NCI-H1105 (cell line): Measurements from ENCODE around the gene TMEM150C.

Source experiments
- DNase-seq: peaks from one replicate; lab custom pipeline; 2025; lab: John Stamatoyannopoulos, UW

Gene TMEM150C

DNA sequence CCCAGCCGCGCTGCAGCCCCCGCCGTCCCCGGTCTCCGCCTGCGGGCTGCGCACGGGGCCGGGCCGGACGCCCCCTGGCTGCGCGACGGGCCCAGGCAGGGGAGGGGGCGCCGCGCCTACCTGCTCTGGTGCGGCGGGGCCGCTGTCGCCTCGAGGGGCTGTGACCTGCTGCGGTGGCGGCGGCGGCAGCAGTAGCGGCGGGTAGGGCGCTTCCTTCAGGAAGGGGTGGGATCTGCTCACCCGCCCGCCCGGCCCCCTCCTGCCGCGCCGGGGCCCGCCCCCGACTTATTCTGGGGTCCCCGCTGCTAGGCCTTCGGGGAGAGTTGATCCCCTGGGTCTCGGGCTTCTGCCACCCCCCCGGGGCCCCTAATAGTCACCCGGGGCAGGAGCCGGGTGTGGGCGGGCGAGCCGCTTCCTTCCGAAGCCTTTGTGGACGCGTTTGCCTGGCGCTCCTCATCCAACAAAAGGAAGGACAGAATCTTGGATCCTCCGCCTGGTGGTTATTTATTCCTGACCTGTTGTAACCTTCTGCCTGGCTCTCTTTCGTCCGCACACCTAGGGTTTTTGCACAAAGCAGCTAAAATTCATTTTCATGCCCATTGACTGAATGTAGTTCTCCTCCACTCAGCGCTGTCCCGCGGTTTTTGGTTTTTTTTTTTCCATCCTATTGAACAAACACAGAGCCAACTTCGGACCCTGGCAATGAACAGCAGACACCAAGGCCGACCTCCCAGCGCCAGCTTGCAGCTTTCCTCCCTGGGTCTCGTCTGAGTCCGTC, at the start of gene TMEM150C:
Gene TMEM150C, minus strand, starts transcription at position 203 of the 778 bp plus-strand sequence. CDS start 57,331 bp downstream, outside the sequence.
- DNase-seq: no peak

GRCh38 chr4:82611527-82611926, 49.7 kb upstream of the TMEM150C start:
- DNase-seq: no peak

- DNase-seq: no peak
Observed at GRCh38 chr4:82610041-82610440, 48.3 kb upstream of the TMEM150C start.

DNA sequence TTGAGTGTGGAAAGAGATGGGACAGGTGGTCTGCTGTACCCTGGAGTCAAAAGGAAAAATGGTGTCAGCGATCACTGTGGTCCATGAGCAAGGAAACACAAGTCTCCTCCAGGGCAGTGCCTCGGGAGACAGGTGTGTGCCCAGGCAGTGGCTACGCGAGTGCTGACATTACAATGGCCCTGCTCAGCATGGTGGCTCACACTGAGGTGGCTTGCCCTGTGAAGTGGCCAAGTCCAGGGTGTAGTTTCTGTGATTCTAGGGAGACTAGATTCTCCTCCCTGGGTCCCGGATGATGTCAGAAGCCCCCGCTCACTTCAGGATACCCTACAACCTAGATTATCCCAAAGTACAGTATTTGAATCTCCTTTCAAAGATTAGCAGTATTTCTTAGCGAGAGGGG, 44.8 kb upstream of the TMEM150C start:
- no peak for DNase-seq

- no peak for DNase-seq
Observed at GRCh38 chr4:82604522-82604921, 42.7 kb upstream of the TMEM150C start.

- no peak for DNase-seq
Observed at GRCh38 chr4:82601242-82602015, 39.6 kb upstream of the TMEM150C start.

DNA sequence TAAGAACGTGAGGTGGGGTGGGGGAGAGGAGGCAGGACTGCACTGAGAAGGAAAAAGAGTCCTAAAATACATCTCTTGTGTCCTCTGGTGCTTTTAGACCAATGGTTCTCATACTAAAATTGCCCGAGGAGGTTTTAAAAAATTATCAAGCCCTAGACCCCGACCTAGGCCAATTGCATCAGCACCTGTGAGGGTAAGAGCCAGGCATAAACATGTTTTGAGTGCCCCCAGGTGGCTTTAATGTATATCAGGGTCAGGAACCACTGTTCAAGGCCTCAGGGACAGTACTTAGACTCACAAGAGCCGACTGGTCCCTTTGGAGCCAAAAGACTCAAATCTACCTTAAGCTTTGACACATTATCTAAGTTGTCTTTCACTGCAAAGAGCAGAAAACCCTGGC, 37.5 kb upstream of the TMEM150C start:
- no peak for DNase-seq

DNA sequence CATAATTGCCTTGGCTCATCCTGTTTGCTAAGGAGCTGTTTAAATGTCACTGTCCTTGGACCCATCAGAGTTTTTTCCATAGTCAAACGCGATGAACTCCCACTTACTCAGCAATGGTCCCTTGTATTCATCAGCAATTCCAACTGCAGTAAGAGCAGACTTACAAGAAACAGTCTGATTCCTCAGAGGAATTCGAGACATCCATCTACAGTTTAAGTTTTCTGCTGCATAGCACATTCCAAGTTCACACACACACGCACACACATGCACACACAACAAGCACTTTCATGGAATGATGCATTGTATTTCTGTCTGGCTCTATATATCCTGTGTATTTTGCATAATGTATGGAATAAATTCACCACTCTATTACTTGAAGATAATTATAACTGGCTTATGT, 32.7 kb upstream of the TMEM150C start:
- no peak for DNase-seq

DNA sequence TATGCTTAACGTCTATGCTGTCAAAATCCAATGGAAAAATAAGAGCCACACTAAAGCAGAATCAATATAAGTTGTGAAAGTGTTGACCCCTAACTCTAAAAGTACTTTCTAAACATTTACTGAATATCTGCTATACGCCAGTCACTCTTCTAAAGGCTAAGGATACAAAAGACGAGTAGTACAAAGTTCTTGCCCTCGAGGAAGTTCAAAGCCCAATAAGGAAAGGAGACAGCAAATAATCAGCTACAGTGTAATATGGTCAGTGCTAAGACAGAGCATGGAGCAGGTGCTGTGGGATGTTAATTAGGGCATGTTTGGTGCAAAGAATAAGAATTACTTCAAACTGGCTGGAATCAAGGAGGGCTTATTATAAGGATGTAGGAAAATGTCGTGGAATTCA, 31.6 kb upstream of the TMEM150C start:
- no peak for DNase-seq

DNA sequence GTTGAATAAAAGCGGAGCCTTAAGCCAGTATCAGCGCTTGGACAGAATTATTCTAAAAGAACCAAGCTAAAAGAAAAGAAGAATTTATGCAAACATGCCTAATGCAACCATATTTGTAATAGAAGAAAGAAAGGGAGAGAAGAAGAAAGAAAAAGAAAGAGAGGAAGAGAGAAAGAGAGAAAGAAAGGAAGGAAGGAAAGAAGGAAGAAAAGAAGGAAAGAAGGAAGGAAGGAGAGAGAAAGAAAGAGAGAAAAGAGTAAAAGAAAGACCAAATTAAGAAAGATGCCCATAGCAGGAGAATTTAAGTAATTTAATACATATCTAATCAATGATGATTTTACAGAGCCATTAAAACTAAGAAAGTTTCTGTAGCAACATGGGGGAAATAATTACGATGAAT, 30.9 kb upstream of the TMEM150C start:
- DNase-seq: no peak

- DNase-seq: no peak
Observed at GRCh38 chr4:82591592-82591991, 29.8 kb upstream of the TMEM150C start.

DNA sequence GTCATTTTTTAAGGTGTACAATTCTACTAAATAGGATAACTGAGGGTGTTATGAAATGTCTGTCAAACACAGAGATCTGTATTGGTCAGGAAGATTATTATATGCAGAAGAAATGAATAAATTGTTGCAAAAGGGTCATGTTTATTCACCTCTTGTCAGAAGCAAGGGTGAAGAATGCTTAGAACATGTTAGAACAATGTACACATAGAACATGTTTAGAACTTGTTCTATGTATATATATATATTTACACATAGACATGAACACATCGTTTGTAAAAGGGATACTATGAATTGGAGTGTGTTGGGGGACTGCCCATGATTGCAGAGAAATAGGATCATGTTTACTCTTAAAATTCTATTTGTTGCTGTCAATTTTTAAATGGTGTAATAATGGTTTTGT, 28.0 kb upstream of the TMEM150C start:
- no peak for DNase-seq

DNA sequence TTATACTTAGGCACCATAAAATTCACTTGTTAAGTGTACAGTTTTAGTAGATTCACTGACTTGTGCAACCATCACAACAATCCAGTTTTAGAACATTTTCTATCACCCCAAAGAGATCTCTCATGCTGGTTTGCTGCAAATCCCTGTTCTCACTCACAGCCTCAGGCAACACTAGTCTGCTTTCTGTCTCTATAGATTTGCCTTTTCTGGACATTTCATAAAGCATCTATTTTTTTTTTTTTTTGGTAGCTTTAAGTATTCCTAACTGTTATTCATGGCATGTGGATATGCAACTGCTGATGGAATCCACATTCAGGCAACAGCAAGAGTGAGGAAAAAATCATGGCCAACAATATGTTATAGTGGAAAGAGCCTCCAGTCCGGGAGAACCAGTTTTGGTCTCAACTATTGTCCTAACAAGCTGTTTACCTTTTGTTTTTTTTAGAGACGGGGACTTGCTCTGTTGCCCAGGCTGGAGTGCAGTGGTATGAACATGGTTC, 27.0 kb upstream of the TMEM150C start:
- no peak for DNase-seq

DNA sequence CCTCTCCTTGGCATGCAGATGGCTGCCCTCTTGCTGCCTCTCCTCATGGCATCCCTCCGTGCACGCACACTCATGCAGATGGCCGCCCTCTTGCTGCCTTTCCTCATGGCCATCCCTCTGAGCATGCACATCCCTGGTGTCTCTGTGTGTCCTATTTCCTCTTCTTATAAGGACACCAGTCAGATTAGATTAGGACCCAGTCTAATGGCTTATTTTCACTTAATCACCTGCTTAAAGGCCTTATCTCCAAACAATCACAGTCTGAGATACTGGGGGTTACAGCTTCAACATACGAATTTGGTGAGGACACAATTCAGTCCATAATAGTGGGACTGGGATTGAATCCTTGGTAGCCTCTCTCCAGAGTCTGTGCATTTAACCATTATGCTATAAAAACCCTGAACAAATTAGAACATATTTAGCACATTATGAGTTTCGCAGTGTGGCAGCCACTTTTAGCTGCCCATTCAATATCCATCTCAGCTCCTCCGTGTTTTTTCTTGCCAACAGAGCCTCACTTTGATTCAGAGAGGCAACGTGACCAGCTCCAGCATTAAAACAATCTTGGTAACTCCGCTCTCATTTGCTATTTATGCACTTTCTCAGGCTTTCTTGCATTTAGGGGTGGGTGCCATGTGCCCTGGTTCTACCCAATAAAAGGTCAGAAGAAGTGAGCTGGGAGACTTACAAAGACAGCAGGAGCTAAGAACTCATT, 26.2 kb upstream of the TMEM150C start:
- no peak for DNase-seq

DNA sequence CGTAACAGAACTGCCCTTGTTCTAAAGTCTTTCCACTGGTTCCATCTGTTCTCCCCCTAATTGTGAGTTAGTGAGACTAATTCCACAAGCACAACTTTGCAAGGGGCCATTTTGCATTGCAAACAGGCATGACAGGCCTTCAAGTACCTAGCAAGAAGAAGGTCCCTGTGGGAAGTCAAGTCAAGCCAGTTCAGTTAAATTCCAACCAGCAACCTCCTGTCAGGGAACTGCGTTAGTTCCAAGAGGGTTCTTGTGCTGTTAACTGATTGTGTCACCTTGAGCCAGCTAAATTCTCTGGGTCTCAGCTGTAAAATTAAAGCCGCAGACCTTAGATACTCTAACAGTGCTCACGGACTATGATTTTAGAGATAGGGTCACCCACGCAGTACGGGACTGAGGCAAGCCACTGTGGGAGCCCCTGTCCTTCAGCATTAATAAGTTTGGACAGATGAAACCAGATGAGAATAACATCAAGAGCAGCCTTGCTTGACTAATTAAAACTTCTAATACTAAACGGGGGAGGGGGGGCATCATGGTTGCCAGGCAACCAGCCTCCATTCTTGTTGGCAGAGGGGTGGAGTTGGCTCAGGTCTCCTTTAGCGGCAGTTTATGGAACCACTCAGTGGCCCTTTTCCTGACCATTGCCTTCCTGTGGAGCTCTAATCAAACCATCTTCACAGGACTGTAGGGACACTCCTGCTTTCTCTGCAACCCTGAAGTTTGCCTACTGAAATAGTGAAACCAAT, 24.1 kb upstream of the TMEM150C start:
- no peak for DNase-seq

- DNase-seq: no peak
Observed at GRCh38 chr4:82584931-82585330, 23.1 kb upstream of the TMEM150C start.

- DNase-seq: no peak
Observed at GRCh38 chr4:82583897-82584587, 22.3 kb upstream of the TMEM150C start.

- no peak for DNase-seq
Observed at GRCh38 chr4:82579932-82580331, 18.1 kb upstream of the TMEM150C start.

DNA sequence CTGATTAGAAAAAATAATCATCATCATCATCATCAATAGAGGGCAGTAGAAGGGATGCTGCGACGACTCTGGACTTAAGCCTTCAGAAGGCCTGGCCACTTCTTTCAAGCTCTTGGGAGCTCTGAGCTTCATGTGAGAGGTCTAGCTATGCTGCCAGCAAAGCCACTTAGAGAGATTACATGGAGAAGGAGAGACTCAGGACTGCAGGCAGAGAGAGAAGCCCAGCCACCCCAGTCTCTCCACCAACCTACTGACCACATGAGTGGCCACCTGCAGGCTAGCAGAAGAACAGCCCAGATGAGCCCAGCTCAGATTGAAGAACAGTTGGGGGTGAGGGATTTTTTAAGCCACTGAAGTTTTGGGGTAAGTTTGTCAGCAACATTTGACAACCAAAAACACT, 17.1 kb upstream of the TMEM150C start:
- DNase-seq: no peak

DNA sequence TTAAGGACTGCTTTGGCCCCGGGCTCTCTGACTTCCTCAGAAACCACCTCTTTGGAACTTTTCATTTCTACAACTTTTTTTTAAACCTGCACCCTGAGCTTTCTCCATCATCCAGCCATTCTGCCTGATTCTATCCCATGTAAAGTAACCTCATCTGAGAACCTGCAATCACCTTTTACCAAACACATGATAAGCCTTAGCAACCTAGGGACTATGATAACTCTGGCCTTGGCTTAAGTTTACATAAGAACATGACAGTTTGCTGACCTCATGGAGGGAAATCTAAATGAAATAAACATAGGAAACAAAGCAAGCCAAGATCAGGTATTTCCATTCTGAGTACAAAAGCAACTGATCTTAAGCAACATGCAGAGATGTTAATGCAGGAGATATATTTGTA, 15.7 kb upstream of the TMEM150C start:
- no peak for DNase-seq

DNA sequence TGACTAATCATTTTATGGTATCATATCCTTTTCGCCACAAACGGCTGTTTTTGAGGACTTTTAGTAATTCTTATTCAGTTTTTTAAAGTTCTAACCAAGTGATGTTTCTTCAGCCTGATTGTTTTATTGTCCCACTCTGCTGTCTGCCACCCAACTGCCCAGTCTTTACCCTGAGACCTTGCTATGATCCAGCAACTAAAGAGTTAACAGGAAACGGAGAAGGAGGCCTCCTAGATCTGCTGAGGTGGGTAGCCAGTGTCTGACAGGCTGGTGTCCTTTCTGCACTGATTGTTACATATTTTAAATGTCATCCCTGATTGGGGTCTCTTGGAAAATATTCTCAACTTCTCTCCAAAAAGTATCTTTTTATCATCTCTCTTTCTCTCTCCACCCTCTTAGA, 7.9 kb upstream of the TMEM150C start:
- DNase-seq: no peak
